H9 (cell line): Measurements from ENCODE around the gene C1orf56. TPM values are rescaled to one million over a fixed set of nuclear protein-coding genes. Genes with fewer than 3 reads are reported as not detected.

Experiments
- DNase-seq: peaks from one replicate; pipeline ENCODE4 v3.0.0-alpha.2; 2017
- H2AFZ ChIP-seq: one replicate; pipeline ENCODE4 v1.6.1; 2013; ENCODE audit warnings: mild to moderate bottlenecking, low read length, control low read depth, moderate library complexity
- H2AK5ac ChIP-seq: 2 replicates; pipeline ENCODE4 v1.6.1; 2013; ENCODE audit warnings: low read length, control low read depth, mixed read lengths; ENCODE audit not compliant: insufficient read length
- H2BK120ac ChIP-seq: one replicate; pipeline ENCODE4 v1.6.1; 2013; ENCODE audit warnings: low read depth, mild to moderate bottlenecking, low read length, control low read depth, inconsistent platforms; ENCODE audit not compliant: poor library complexity, severe bottlenecking
- H2BK12ac ChIP-seq: 2 replicates; pipeline ENCODE4 v1.6.1; 2013; ENCODE audit warnings: low read length, control low read depth, mixed read lengths, low read depth; ENCODE audit not compliant: insufficient read length
- H2BK15ac ChIP-seq: 2 replicates; pipeline ENCODE4 v1.6.1; 2013; ENCODE audit warnings: low read depth, low read length, control low read depth
- H2BK20ac ChIP-seq: one replicate; pipeline ENCODE4 v1.6.1; 2013; ENCODE audit warnings: low read depth, mild to moderate bottlenecking, low read length, control low read depth, inconsistent platforms; ENCODE audit not compliant: poor library complexity, severe bottlenecking
- H2BK5ac ChIP-seq: 2 replicates; pipeline ENCODE4 v1.6.1; 2013; ENCODE audit warnings: low read length, control low read depth, mixed read lengths; ENCODE audit not compliant: insufficient read length
- H3K14ac ChIP-seq: 2 replicates; pipeline ENCODE4 v1.6.1; 2013; ENCODE audit warnings: low read length, control low read depth; ENCODE audit not compliant: insufficient read depth
- H3K18ac ChIP-seq: 2 replicates; pipeline ENCODE4 v1.6.1; 2013; ENCODE audit warnings: low read depth, mild to moderate bottlenecking, mixed read lengths, low read length, control low read depth; ENCODE audit not compliant: insufficient read length
- H3K23ac ChIP-seq: 2 replicates; pipeline ENCODE4 v1.6.1; 2013; ENCODE audit warnings: low read length, control low read depth, mixed read lengths, low read depth; ENCODE audit not compliant: insufficient read length
- H3K23me2 ChIP-seq: 2 replicates; pipeline ENCODE4 v1.6.1; 2013; ENCODE audit warnings: low read depth, mild to moderate bottlenecking, mixed read lengths, low read length, control low read depth; ENCODE audit not compliant: insufficient read length, poor library complexity, severe bottlenecking
- H3K27ac ChIP-seq: 2 replicates; pipeline ENCODE4 v1.5.1; 2013; ENCODE audit warnings: low read length, control low read depth, mixed read lengths, low read depth; ENCODE audit not compliant: insufficient read length
- H3K27me3 ChIP-seq: 2 replicates; pipeline ENCODE4 v1.6.1; 2013; ENCODE audit warnings: low read length, control low read depth, inconsistent platforms; ENCODE audit not compliant: insufficient read depth
- H3K4ac ChIP-seq: 2 replicates; pipeline ENCODE4 v1.6.1; 2013; ENCODE audit warnings: low read depth, mild to moderate bottlenecking, control low read depth, inconsistent platforms, low read length, moderate library complexity
- H3K4me1 ChIP-seq: 2 replicates; pipeline ENCODE4 v1.6.1; 2013; ENCODE audit warnings: low read length, control low read depth, inconsistent platforms; ENCODE audit not compliant: insufficient read depth
- H3K4me2 ChIP-seq: 2 replicates; pipeline ENCODE4 v1.6.1; 2013; ENCODE audit warnings: low read length, control low read depth, mixed read lengths; ENCODE audit not compliant: insufficient read length, insufficient read depth
- H3K56ac ChIP-seq: 2 replicates; pipeline ENCODE4 v1.6.1; 2013; ENCODE audit warnings: low read depth, mild to moderate bottlenecking, mixed read lengths, low read length, control low read depth; ENCODE audit not compliant: insufficient read length
- H3K79me1 ChIP-seq: 2 replicates; pipeline ENCODE4 v1.6.1; 2013; ENCODE audit warnings: low read depth, mild to moderate bottlenecking, moderate library complexity, low read length, control low read depth, inconsistent platforms; ENCODE audit not compliant: insufficient read depth, poor library complexity, severe bottlenecking
- H3K79me2 ChIP-seq: 2 replicates; pipeline ENCODE4 v1.6.1; 2013; ENCODE audit warnings: low read length, control low read depth, inconsistent platforms; ENCODE audit not compliant: insufficient read depth
- H3K9ac ChIP-seq: 2 replicates; pipeline ENCODE4 v1.6.1; 2013; ENCODE audit warnings: low read length, control low read depth, mixed read lengths; ENCODE audit not compliant: insufficient read length; ENCODE audit errors: extremely low read depth
- H3K9me3 ChIP-seq: one replicate; pipeline ENCODE4 v1.6.1; 2013; ENCODE audit warnings: low read depth, low read length, inconsistent platforms; ENCODE audit not compliant: control insufficient read depth
- H3T11ph ChIP-seq: one replicate; pipeline ENCODE4 v1.6.1; 2013; ENCODE audit warnings: mild to moderate bottlenecking, low read length, control low read depth, inconsistent platforms
- H4K20me1 ChIP-seq: one replicate; pipeline ENCODE4 v1.6.1; 2013; ENCODE audit not compliant: control insufficient read depth, insufficient read length, insufficient read depth
- H4K5ac ChIP-seq: 2 replicates; pipeline ENCODE4 v1.6.1; 2013; ENCODE audit warnings: low read depth, mild to moderate bottlenecking, mixed read lengths, low read length, control low read depth; ENCODE audit not compliant: insufficient read length
- H4K8ac ChIP-seq: replicated peaks from 2 replicates; pipeline ENCODE4 v1.6.1; 2013; ENCODE audit warnings: low read length, control low read depth, mixed read lengths, low read depth; ENCODE audit not compliant: insufficient read length
- H4K91ac ChIP-seq: 2 replicates; pipeline ENCODE4 v1.6.1; 2013; ENCODE audit warnings: low read depth, mild to moderate bottlenecking, moderate library complexity, mixed read lengths, low read length, control low read depth; ENCODE audit not compliant: insufficient read length
- H3K27ac Mint-ChIP-seq, 3 experiments: 2 replicates in 2 of 3; 3 replicates in 1 of 3; pipeline ENCODE4 v1.8.0; 2020 to 2021; ENCODE audit warnings: mixed read lengths in 3 of 3, mild to moderate bottlenecking in 1 of 3, moderate library complexity in 1 of 3
- H3K27me3 Mint-ChIP-seq: 2 replicates; pipeline ENCODE4 v1.8.0; 2021; ENCODE audit warnings: low read depth, mild to moderate bottlenecking, moderate library complexity, mixed read lengths
- H3K36me3 Mint-ChIP-seq, 3 experiments: 2 replicates in 2 of 3; 3 replicates in 1 of 3; pipeline ENCODE4 v1.8.0; 2020 to 2021; ENCODE audit warnings: low read depth in 3 of 3, mixed read lengths in 3 of 3; ENCODE audit not compliant: insufficient read depth in 1 of 3
- H3K4me1 Mint-ChIP-seq, 2 experiments: 2 replicates each; pipeline ENCODE4 v1.8.0; 2020; ENCODE audit warnings: mixed read lengths in 2 of 2
- H3K4me3 Mint-ChIP-seq, 2 experiments: 2 replicates in 1 of 2; 3 replicates in 1 of 2; pipeline ENCODE4 v1.8.0; 2020 to 2021; ENCODE audit warnings: mild to moderate bottlenecking in 2 of 2, mixed read lengths in 2 of 2, moderate library complexity in 1 of 2
- H3K9me3 Mint-ChIP-seq, 2 experiments: 2 replicates in 1 of 2; 3 replicates in 1 of 2; pipeline ENCODE4 v1.8.0; 2020; ENCODE audit warnings: mild to moderate bottlenecking in 2 of 2, mixed read lengths in 2 of 2, moderate library complexity in 1 of 2
- CTCF ChIP-seq: fragments of 200-600 bp; sonication (generic); conservative IDR thresholded peaks from 3 replicates; pipeline ENCODE4 v1.8.0; 2021; ENCODE audit warnings: antibody characterized with exemption, mild to moderate bottlenecking
- WGBS: extraction: QIAGEN DNeasy Blood & Tissue Kit; methylation state at CpG from one replicate; pipeline ENCODE4 v1.1.7; 2013; ENCODE audit warnings: missing lambda C conversion rate, low lambda C conversion rate, mixed read lengths; ENCODE audit not compliant: insufficient read length; ENCODE audit errors: extremely low coverage; 5-methylcytosine and 5-hydroxymethylcytosine counted together
- total RNA-seq: library from RNA; stranded (reverse); gene quantifications from 2 replicates; pipeline ENCODE4 v1.2.1, GENCODE V29; 2021

Gene C1orf56
- total RNA-seq, 1 experiment from 2014 or later, result 4.8 TPM

- no peak overlapping the region for H3K56ac ChIP-seq
- no peak overlapping the region for H3K27ac ChIP-seq
- H4K91ac ChIP-seq, result no peak overlapping the region
- H3K23me2 ChIP-seq, result no peaks in the 10 kb centered on the region
- Mint-ChIP-seq H3K27ac (peak overlapping the region in 2 of 3 experiments; percentile 23 to 52; a peak in 2 of 7 replicates), H3K36me3 (peaks cover 0 to 10% (median 5%) of the 10 kb centered on the region in 3 experiments; a peak in 3 of 7 replicates), H3K27me3 (no peaks in the 10 kb centered on the region), H3K4me3 (no peak overlapping the region), H3K9me3 (no peaks in the 10 kb centered on the region), H3K4me1 (peaks cover 5 to 8% of the 10 kb centered on the region in 2 experiments)
- no peak overlapping the region for H2BK5ac ChIP-seq
- H3K23ac ChIP-seq, result no peak overlapping the region
- H2BK15ac ChIP-seq, result no peak overlapping the region
- H4K5ac ChIP-seq, result no peak overlapping the region
- no peak overlapping the region for H2BK20ac ChIP-seq
- H2AFZ ChIP-seq, result no peak overlapping the region
- H2BK120ac ChIP-seq, result no peak overlapping the region
- H2BK12ac ChIP-seq, result no peak overlapping the region
- H3K9ac ChIP-seq, result no peak overlapping the region
- H4K8ac ChIP-seq, result no peak overlapping the region
- no peak overlapping the region for H3K4ac ChIP-seq
- H3K27me3 ChIP-seq, result no peaks in the 10 kb centered on the region
- no peak for DNase-seq
- no peaks in the 10 kb centered on the region for H3K79me1 ChIP-seq
- no peak overlapping the region for H3K14ac ChIP-seq
- H3K9me3 ChIP-seq, result no peaks in the 10 kb centered on the region
- H3K4me1 ChIP-seq, result peaks cover 3% of the 10 kb centered on the region; the same call in 1 of the 2 replicates
- H4K20me1 ChIP-seq, result no peaks in the 10 kb centered on the region
- no CpG with 5 or more reads among the region's 17 CpGs for WGBS
- H3T11ph ChIP-seq, result no peak overlapping the region
- H3K4me2 ChIP-seq, result no peak overlapping the region
- no peaks in the 10 kb centered on the region for H3K79me2 ChIP-seq
- no peak overlapping the region for H3K18ac ChIP-seq
- TF ChIP-seq CTCF, result no peak
- no peak overlapping the region for H2AK5ac ChIP-seq
Observed at GRCh38 chr1:150999051-150999674, 48.4 kb upstream of the C1orf56 start.
